CD14-positive monocyte (primary cell): ENCODE measurements around the gene CDH4. TPM values are rescaled to one million over a fixed set of nuclear protein-coding genes. Genes with fewer than 3 reads are reported as not detected.

ENCODE experiments used
- DNase-seq, 3 donors: peaks; one replicate each; pipeline ENCODE4 v3.0.0-alpha.2; 2011 to 2022
- H2AFZ ChIP-seq: 2 replicates; pipeline ENCODE4 v1.6.0; 2012; ENCODE audit warnings: mild to moderate bottlenecking, low read depth, low read length, inconsistent platforms; ENCODE audit not compliant: insufficient read depth, poor library complexity, severe bottlenecking
- H3K27ac ChIP-seq, 2 donors: 1 replicate in 1 of 2; 2 replicates in 1 of 2; pipeline ENCODE4 v1.5.1; 2012 to 2013; ENCODE audit warnings: low read length in 2 of 2, control low read depth in 1 of 2, inconsistent platforms in 1 of 2, low read depth in 1 of 2, mild to moderate bottlenecking in 1 of 2
- H3K27me3 ChIP-seq, 2 donors: one replicate each; pipeline versions ENCODE4 v1.6.0 to v1.6.1; 2011 to 2013; ENCODE audit warnings: low read length in 2 of 2; ENCODE audit not compliant: control insufficient read depth in 2 of 2, insufficient read depth in 2 of 2
- H3K36me3 ChIP-seq, 2 donors: replicated peaks in 1 of 2; 1 replicate in 1 of 2; 2 replicates in 1 of 2; pipeline versions ENCODE4 v1.5.1 to v1.6.1; 2012 to 2013; ENCODE audit warnings: low read length in 2 of 2, control low read depth in 1 of 2, inconsistent platforms in 1 of 2, mild to moderate bottlenecking in 1 of 2; ENCODE audit not compliant: insufficient read depth in 2 of 2, control insufficient read depth in 1 of 2
- H3K4me1 ChIP-seq, 2 donors: 1 replicate in 1 of 2; 2 replicates in 1 of 2; pipeline versions ENCODE4 v1.5.1 to v1.6.1; 2012 to 2013; ENCODE audit warnings: low read length in 2 of 2, control low read depth in 1 of 2, inconsistent platforms in 1 of 2, mild to moderate bottlenecking in 1 of 2, moderate library complexity in 1 of 2; ENCODE audit not compliant: insufficient read depth in 2 of 2, control insufficient read depth in 1 of 2
- H3K4me2 ChIP-seq: replicated peaks from 2 replicates; pipeline ENCODE3; 2012; ENCODE audit warnings: low read length, moderate library complexity, mild to moderate bottlenecking; ENCODE audit not compliant: poor library complexity, severe bottlenecking; ENCODE audit errors: extremely low read depth
- H3K4me3 ChIP-seq, 3 experiments: fragments of 200-600 bp in 1 of 3; sonication (generic) in 1 of 3; replicated peaks in 1 of 3; 1 replicate in 2 of 3; 2 replicates in 1 of 3; pipeline ENCODE4 v1.5.1; 2011 to 2013; ENCODE audit warnings: low read length in 3 of 3, mild to moderate bottlenecking in 3 of 3, control low read depth in 2 of 3, low read depth in 2 of 3, inconsistent platforms in 1 of 3, moderate library complexity in 1 of 3
- H3K79me2 ChIP-seq: 2 replicates; pipeline ENCODE4 v1.6.0; 2012; ENCODE audit warnings: mild to moderate bottlenecking, control low read depth, inconsistent platforms, low read length, moderate library complexity; ENCODE audit not compliant: insufficient read depth
- H3K9ac ChIP-seq: 2 replicates; pipeline ENCODE4 v1.6.0; 2017; ENCODE audit warnings: low read length, mild to moderate bottlenecking; ENCODE audit not compliant: insufficient read depth, poor library complexity, severe bottlenecking
- H3K9me3 ChIP-seq, 2 donors: replicated peaks in 1 of 2; 1 replicate in 1 of 2; 2 replicates in 1 of 2; pipeline versions ENCODE4 v1.5.1 to v1.6.1; 2012 to 2013; ENCODE audit warnings: low read length in 2 of 2, control low read depth in 1 of 2; ENCODE audit not compliant: control insufficient read depth in 1 of 2, insufficient read depth in 1 of 2
- H4K20me1 ChIP-seq: 2 replicates; pipeline ENCODE4 v1.6.0; 2012; ENCODE audit warnings: mild to moderate bottlenecking, low read length, control low read depth, moderate library complexity; ENCODE audit not compliant: insufficient read depth
- H3K27ac Mint-ChIP-seq, 7 donors: one replicate each; pipeline ENCODE4 v1.8.0; 2020; ENCODE audit warnings: mild to moderate bottlenecking in 7 of 7, mixed read lengths in 7 of 7, moderate library complexity in 6 of 7, inconsistent platforms in 2 of 7
- H3K27me3 Mint-ChIP-seq, 3 donors: one replicate each; pipeline ENCODE4 v1.8.0; 2021 to 2022; ENCODE audit warnings: low read depth in 3 of 3, mild to moderate bottlenecking in 3 of 3, mixed read lengths in 3 of 3, moderate library complexity in 3 of 3, inconsistent platforms in 1 of 3
- H3K36me3 Mint-ChIP-seq, 2 donors: one replicate each; pipeline ENCODE4 v1.8.0; 2020; ENCODE audit warnings: mixed read lengths in 2 of 2, inconsistent platforms in 1 of 2, mild to moderate bottlenecking in 1 of 2
- H3K4me1 Mint-ChIP-seq: one replicate; pipeline ENCODE4 v1.8.0; 2020; ENCODE audit warnings: mild to moderate bottlenecking, mixed read lengths
- H3K4me3 Mint-ChIP-seq, 2 donors: one replicate each; pipeline ENCODE4 v1.8.0; 2020; ENCODE audit warnings: mild to moderate bottlenecking in 2 of 2, mixed read lengths in 2 of 2, moderate library complexity in 1 of 2
- H3K9me3 Mint-ChIP-seq, 7 donors: one replicate each; pipeline ENCODE4 v1.8.0; 2020 to 2022; ENCODE audit warnings: mixed read lengths in 7 of 7, mild to moderate bottlenecking in 6 of 7, moderate library complexity in 6 of 7, inconsistent platforms in 2 of 7
- WGBS: methylation state at CpG from one replicate; pipeline ENCODE4 v1.1.5; 2013; ENCODE audit warnings: missing lambda C conversion rate; ENCODE audit not compliant: insufficient coverage; 5-methylcytosine and 5-hydroxymethylcytosine counted together
- intact Hi-C, 2 donors: fragments of 100-400 bp; cut with micrococcal nuclease; formaldehyde crosslinking; loops; one replicate each; pipeline versions ENCODE4 v1.15.0 to v1.15.1; 2023
- polyA plus RNA-seq, 3 donors: library from polyadenylated mRNA; depleted of rRNA in 1 of 3; unstranded in 2 of 3; stranded (reverse) in 1 of 3; fragments of 300-500 nt in 2 of 3; fragments of >200 nt in 1 of 3; fragmentation: Illumina TruSeq in 2 of 3; gene quantifications; 1 replicate in 2 of 3; 2 replicates in 1 of 3; pipeline ENCODE4 v1.2.3, GENCODE V29; 2012 to 2021
- TF ChIP-seq, protein P1 (sequence below): fragments of 200-600 bp; IDR thresholded peaks from one replicate; pipeline ENCODE4 v1.8.0; 2022; ENCODE audit warnings: antibody characterized with exemption, mild to moderate bottlenecking

The CDH4 gene
- polyA plus RNA-seq, 3 donors: not detected

DNA sequence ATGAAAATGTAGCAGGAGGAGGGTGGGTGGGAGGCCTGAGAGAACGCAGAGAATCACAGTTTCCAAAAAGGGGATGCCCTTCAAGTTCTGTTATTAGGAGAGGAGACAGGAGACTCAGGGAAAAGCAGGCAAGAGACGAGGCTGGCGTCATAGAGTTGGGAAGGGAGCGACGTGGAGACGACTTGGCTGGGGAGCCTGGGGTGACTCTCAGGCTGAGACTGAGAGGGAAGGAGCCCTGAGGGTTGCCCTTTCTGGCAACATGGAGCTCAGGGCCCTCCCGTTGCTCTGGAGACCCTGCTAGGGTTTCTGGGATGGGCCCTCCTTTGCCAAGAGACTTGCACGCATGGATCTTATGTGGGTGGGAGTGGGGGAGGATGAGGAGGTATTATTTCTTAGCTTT lies 108.9 kb downstream of the CDH4 start:
- peaks cover 0 to 3% (median 2%) of the 10 kb centered on the region in 3 donors for H3K27me3 Mint-ChIP-seq
- Histone ChIP-seq H3K79me2 (no peaks in the 10 kb centered on the region), H3K27ac (no peak overlapping the region), H2AFZ (no peak overlapping the region), H4K20me1 (no peaks in the 10 kb centered on the region), H3K4me2 (no peak overlapping the region), H3K4me1 (no peaks in the 10 kb centered on the region), H3K4me3 (no peak overlapping the region), H3K27me3 (no peaks in the 10 kb centered on the region), H3K9ac (no peak overlapping the region), H3K36me3 (no peaks in the 10 kb centered on the region), H3K9me3 (peaks cover 26 to 94% of the 10 kb centered on the region in 2 donors)
- intact Hi-C loops: no loop called here
- H3K27ac Mint-ChIP-seq: no peak overlapping the region
- H3K9me3 Mint-ChIP-seq: peaks cover 10 to 68% (median 46%) of the 10 kb centered on the region in 7 donors
- H3K36me3 Mint-ChIP-seq: no peaks in the 10 kb centered on the region
- DNase-seq: no peak
- TF ChIP-seq, protein P1, sequence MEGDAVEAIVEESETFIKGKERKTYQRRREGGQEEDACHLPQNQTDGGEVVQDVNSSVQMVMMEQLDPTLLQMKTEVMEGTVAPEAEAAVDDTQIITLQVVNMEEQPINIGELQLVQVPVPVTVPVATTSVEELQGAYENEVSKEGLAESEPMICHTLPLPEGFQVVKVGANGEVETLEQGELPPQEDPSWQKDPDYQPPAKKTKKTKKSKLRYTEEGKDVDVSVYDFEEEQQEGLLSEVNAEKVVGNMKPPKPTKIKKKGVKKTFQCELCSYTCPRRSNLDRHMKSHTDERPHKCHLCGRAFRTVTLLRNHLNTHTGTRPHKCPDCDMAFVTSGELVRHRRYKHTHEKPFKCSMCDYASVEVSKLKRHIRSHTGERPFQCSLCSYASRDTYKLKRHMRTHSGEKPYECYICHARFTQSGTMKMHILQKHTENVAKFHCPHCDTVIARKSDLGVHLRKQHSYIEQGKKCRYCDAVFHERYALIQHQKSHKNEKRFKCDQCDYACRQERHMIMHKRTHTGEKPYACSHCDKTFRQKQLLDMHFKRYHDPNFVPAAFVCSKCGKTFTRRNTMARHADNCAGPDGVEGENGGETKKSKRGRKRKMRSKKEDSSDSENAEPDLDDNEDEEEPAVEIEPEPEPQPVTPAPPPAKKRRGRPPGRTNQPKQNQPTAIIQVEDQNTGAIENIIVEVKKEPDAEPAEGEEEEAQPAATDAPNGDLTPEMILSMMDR: no peak
- WGBS: 86% methylated on average over 8 of the region's 8 CpGs
- peaks cover 5% of the 10 kb centered on the region for H3K4me1 Mint-ChIP-seq
- no peak overlapping the region for H3K4me3 Mint-ChIP-seq

DNA sequence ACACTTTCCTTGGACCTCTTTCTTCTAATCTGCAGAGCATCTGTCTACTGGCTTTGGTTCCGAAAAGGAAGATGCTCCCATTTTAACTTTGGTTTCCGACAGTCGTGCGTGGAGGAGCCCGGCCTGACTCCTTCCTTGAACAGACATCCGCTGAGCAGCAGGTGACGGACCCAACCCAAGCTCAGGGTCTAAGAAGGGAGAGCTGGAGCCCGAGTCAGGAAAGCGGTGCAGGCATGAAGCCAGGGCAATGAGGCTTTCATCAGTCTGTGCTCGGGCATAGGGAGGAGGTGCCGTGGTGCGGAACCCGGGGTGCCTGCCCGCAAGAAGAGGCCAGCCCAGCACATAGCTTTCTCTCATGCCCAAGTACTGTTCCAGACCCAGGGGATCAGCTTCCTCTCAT lies 109.4 kb downstream of the CDH4 start:
- Mint-ChIP-seq H3K27me3 (peaks cover 2 to 3% (median 2%) of the 10 kb centered on the region in 3 donors), H3K4me3 (no peak overlapping the region), H3K9me3 (peaks cover 13 to 71% (median 46%) of the 10 kb centered on the region in 7 donors), H3K27ac (peak overlapping the region in 1 of 7 donors; percentile 46), H3K4me1 (peaks cover 5% of the 10 kb centered on the region), H3K36me3 (no peaks in the 10 kb centered on the region)
- Histone ChIP-seq H3K27ac (no peak overlapping the region), H3K79me2 (no peaks in the 10 kb centered on the region), H4K20me1 (no peaks in the 10 kb centered on the region), H2AFZ (no peak overlapping the region), H3K36me3 (no peaks in the 10 kb centered on the region), H3K27me3 (no peaks in the 10 kb centered on the region), H3K4me3 (no peak overlapping the region), H3K4me2 (no peak overlapping the region), H3K9me3 (peaks cover 26 to 94% of the 10 kb centered on the region in 2 donors), H3K4me1 (no peaks in the 10 kb centered on the region), H3K9ac (no peak overlapping the region)
- WGBS: 91% methylated on average over 13 of the region's 14 CpGs
- TF ChIP-seq, protein P1: no peak
- no peak for DNase-seq
- intact Hi-C loops: no loop called here
